HG02571 (cell line): Measurements from ENCODE around the gene LAD1.

ENCODE experiments used
- ATAC-seq: cut with Tn5 transposase; IDR thresholded peaks from one replicate; pipeline ENCODE4 v1.9.1; 2021; ENCODE audit warnings: mild to moderate bottlenecking, moderate library complexity; ENCODE audit not compliant: unreplicated experiment

Gene LAD1

DNA sequence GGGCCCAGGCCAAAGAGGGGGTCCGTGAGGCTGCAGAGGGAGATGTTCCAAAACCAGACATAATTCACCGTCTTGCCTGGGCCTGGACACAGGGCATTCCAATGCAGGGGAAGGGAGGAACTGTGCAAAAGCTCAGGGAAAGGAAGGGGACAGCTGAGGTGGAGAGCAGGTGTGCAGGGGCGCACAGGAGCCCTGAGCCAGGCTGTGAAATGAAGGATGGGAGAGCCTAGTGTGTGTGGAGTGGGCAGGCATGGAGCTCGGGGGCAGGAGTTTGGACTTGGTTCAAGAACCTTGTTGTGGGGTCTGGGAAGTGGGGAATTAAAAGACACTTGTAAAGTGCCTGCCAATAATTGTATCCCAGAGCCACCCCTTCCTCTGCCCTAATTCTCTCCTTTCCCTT lies 20.1 kb upstream of the LAD1 start:
- ATAC-seq: no peak

DNA sequence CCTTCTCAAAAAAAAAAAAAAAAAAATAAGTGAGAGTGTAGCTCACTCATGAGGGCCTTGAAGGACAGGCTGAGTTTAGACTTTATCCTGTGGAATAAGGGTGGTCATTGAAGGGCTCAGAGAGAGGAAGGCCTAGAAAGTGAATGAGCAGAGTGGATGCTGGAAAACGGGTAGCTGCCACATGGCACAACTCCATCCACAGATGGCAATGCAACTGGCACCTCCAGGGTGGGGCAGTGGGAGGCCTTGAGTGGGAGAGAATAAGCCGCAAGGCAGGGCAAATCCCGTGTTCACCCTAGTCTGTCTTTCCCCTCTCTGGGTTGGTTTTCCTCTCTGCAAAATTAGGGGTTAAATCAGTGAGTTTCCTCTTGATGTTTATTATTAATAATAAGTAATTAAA lies 19.3 kb upstream of the LAD1 start:
- ATAC-seq: no peak

DNA sequence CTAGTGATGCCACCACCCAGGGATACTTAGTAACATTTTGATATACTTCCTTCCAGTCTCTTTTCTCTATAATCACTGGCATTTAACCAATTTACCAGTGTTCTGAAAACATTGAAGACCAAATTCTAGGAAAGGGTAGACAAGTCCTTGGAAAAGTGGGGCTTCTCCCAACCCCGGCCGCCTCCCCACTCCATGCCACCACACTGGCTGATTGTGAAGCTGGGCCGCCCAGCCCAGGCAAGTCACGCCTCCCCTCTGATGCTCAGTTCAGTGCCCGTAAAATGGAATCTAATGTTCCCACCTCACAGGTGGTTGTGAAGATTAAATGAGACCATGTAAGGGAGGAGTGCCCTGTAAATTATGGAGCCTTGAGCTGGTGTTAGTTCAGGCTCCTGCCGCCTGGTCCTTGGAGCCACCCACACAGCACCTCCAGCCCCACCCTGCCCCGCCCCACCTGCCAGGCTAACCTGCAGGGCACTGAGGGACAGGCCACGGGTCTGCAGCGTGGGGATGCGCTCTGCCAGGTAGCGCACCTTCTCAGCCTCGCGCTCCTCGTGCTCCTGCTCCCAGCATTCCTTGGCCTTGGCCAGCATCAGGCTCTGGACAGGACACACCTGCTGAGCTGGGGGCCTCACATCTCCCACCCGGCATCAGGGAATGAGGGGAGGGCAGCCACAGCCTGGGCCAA lies 15.1 kb upstream of the LAD1 start:
- no peak for ATAC-seq

DNA sequence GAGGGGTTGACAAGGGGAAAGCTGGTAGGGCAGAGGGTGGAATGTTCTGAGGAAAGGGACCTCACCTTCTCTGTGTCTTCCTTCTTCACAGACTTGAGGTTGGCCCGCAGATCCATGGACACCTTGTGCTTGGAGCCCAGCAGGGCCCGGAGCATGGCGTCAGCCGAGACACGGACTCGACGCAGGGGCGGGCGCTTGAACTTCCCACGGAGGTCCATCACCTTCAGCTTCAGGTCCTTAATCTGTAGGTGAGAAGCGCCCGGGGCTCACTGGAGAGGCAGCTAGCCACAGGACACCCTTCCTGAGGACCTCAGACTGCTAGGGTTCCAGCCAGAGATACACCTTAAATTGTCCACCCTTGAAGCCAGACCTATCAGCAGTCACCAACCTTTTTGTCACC lies 12.2 kb upstream of the LAD1 start:
- ATAC-seq: no peak

DNA sequence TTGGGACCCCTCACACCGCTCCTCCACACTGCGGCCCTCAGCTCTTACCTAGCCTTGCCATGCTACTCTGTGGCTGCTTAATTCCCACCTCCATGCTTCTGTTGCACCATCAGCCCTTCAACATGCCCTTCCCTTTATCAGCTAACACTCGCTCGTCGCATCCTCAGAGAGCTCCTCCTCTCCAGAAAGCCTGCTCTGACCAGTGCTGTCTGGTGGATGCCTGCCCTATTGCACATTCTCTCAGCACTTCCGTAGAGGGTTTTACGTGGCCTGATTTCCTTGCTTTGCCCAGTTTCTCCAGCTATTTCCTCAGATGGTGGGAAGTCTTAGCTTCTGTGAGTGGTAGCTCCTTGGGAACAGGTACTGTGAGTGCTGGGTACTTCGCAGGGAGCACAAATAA lies 10.3 kb upstream of the LAD1 start:
- ATAC-seq: no peak

DNA sequence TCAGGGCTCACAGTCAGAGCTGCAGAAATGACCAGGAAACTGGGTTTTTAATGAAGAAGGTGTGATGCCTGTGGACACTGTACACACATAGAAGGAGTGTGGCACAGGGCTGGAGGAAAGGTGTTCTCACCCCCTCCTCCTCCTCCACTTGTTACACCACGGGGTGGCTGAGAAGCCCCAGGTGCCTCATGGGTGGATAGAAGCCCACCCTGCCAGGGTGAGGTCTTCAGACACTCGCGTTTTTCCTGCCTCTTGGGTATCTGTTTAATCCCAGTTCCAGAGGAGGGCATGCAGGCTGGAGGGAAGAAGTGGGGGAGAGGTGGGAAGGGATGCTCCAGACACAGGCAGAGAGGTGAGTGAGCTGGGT lies 9.7 kb upstream of the LAD1 start:
- ATAC-seq: no peak

DNA sequence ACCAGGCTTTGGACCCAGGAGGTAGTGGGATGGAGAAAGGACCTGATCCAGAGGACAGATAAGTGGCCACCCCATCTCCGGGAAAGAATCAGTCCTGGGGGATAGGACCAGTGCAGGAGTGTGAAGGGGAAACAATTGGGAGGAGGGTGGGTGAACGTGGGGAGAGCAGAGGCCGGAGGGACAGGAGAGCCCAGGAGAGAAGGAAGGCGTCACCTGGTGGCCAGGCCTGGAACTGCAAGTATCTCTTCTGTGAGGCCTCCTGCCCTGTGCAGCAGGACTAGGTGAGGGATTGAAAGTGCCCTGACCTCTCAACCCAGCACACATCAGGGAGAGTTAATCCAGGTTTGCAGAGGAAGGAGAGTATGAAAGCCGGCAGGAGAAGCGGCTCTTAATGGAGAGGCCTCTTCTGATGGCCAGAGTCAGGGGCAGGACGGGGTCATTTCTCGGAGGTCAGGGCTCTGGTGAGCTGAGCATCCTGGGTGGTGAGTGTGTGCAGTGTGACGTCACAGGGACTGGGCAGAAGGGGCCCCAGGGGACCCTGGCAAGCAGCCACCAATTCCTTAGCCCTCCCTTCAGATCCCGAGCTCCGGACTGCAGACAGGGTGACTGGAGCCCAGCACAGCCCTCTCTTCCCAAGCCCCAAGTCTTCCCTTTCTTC lies 9.2 kb upstream of the LAD1 start:
- no peak for ATAC-seq

DNA sequence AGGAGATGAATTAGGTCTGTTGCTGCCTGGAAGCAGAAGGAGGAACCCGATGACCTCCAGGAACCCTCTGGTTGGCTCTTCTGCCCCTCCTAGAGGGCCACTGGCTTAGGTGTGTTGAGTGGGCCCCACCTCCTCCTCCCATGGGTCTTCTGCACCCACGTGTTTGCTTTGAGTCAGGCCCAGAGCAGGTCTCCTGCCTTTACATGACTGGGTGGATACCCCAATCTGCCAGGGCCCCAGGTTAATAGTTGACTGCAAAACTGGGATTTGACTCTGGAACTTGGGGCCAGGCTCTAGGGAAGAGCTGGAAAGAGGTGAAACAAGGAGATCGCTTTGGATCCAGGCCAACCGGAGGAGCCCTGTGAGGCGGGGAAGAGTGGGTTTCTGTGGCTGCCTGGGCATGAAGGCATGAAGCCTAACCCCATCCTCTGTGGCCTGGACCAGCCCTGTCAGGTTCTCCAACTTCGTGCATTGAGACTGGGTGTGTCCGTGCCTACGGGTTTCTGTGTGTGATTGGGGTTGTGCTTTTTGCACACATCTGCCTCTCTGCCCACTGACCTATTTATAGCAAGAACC lies 7.8 kb upstream of the LAD1 start:
- ATAC-seq: no peak

DNA sequence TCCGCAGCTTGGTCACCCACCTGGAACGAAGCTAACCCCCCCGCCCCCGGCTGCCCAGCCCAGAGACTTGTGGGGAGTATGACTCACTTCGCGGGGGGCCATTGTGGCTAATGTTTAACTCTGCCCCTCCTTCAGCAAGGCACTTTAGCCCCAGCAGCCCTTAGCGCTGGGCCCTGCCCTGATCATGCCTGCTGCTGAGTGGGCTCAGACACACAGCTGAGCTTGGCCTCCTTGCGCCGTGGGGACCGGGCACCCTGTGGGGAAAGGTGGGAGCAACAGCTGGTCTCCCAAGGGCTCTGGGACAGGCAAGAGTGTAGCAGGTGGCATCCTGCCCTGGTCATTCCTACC lies 6.3 kb upstream of the LAD1 start:
- peak; percentile 40 for ATAC-seq

DNA sequence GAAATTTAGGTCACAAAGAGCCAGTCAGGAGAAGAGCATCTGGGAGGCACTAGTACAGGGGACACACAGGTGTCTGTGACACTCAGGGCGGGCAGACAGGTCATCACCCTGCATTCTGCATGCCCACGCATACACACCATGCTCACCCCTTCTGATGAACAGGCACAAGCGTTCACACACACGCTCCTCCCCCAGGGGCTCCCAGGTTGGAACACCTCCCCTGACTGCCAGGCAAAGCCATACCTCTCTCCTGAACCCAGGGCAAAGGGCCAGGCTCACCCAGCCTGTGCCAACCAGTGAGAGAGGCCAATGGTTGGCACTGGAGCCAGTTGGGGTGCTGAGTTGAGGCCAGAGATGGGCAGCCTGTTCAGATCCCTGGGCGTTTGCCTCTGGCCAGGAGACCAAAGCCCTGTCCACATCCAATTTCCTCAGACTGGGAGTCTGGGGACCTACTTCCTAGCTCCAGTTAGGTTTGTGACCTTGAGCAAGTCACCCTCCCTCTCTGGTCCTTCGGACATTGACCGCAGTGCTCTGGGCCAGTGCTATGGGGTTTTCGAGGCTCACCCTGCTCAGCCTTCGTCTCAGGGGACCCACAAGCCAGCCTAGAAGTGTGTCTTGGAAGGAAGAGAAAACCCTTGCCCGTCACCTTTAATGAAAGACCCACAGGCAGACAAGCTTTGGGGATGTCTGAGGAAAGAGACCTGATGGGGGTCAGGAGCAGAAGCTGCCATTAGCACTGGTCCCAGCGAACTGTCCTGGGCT lies 5.8 kb upstream of the LAD1 start:
- peak; percentile 13 for ATAC-seq

DNA sequence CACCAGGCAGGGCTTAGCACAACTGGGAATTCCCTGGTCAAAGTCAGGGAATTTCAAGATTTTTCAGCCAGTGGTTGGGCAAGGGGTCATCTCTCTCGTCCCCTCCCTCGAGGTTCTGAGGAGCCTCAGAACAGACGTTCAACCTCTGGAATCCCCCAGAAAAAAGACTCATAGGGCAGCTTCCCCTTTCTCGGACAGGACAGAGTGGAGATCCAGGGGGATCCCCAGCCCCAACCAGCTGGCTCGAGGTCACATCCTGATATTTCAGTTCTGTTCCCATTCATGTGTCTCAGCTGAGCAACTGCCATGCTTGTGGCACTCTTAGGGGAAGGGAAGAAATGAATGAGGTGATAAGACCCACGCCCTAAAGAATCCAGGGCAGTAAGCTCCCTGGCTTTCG lies 4.9 kb upstream of the LAD1 start:
- no peak for ATAC-seq

DNA sequence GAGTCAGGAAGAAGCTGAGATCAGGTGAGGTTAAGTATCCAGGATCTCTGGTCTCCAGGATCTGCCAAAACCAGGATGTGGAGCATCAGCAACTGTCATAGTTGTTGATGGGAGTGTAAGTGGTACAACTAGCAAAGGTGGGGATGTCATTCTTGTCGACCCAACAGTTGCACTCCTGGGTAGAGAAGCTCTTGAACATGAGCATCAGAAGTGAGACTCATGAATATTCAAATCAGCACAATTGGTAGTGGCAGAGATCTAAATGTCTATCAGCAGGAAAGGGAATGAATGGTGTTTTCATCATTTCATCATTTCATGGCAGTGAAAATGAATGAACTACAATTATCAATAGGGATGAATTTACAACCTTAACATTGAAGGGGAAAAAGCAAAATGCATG lies 4.2 kb upstream of the LAD1 start:
- ATAC-seq: no peak

DNA sequence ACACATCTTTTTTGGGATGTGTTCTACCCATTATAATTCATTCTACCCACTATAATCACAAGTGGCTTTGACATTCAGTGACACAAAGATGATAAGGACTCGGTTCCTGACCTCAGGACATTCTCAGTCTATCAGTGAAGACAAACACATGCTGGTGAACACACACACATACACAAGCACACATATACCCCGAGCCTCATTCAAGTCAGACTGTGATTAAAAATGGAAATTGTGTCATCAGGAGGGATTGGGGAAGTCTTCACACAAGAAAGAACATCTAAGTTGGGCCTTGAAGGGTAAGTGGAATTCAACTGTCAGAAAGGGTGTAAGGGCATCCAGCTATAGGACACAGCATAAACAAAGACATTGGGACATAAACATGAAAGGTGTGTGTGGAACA lies 2.6 kb upstream of the LAD1 start:
- no peak for ATAC-seq

DNA sequence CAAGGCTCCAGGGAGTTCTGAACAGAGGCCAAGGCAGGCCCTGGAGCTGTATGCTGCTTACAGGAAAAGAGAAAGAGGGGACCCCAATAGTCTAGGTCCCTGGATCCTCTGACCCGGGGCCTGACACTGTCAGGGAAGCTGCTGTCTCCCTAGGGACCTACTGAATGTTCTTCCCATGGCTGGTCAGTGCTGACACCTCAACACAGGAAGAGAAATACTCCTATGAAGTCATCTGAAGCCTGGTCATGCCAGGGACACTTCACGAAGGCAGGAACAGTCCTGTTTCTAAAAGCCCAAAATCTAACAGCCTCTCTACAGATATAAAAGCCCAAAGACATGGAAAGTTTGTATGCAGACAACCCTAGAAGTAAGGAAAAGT lies 1.7 kb upstream of the LAD1 start:
- no peak for ATAC-seq

DNA sequence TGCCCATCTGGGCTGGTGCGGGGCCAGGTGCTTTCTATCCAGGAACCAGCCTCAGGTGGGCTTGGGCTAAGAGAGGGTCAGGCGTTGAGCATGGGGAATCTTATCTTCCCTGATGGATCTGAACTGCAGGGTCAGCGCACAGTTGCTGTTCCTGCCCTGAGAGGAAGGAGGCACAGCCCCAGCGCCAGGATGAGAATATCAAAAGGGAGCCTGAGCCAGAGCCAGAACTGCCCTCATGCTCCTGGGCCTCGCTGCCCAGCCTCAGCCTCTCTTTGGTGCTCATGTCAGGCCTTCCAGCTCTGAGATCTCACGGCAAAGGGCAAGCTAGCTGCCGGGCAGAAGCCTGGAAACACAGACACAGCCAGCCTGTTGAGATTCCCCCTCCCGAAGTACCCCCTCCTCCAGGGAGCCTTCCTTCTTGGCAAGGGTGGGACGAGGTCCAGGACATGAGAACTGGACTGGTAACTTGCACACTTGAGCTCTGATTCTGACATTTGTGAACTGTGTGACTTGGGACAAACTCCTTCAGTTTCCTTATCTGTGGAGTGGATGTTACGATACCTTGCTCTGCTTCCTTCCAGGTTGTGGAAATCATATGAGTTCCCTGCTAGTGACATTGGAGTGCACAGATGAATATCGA lies 1.2 kb upstream of the LAD1 start:
- no peak for ATAC-seq

DNA sequence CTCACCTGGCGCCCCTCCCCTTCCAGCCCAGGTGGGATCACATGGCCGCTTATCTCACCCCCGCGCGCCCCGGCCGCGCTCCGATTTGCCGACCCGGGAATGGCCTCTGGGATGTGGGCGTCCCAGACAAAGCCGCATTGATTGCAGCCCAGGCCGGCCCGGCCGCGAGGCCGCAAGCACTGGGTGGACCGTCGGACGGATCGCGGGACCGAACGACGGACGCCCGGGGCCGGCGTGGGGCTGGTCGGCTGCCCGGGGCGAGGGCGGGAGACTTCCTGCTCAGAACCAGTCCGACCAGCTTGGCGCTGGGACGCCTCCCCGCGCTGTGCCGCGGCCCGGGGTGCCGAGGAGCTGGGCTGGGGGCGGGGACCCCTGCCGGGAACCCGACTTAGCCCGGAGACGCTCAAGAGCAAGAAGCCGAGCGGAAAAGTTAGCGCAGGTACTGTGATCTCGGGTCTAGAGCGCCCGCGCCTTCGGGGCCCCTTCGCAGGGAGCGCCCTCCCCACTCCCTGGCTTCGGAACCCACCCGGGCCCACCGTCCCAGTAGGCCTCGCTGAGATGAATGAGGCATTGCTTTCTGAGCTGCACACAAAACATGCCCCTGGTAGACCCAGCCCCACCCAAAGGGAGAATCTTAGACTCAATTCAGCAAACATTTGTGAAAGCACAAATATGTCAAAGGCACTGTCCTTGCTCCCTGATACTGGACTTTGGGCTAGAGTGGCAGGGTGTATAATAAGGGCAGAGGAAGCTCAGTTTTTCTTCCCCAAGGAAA lies 415 bp upstream of the LAD1 start:
- no peak for ATAC-seq

DNA sequence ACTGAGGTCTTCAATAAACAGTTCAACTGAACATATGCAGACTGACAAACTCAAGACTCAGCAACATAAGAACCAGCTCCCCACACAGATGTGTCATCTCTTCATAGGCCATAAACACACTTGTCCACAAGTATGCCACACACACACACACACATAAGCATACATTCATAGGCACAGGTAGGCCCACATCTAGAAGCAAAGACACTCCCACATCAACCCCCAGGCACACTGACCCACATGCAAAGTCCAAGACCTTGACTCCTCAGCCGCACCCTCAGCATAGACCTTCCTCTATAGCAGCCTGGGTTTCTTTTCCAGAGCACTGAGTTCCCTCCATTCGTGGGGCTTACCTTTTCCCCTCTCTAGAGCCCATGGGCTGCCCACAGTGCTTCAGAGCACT lies 1.4 kb downstream of the LAD1 start:
- no peak for ATAC-seq

DNA sequence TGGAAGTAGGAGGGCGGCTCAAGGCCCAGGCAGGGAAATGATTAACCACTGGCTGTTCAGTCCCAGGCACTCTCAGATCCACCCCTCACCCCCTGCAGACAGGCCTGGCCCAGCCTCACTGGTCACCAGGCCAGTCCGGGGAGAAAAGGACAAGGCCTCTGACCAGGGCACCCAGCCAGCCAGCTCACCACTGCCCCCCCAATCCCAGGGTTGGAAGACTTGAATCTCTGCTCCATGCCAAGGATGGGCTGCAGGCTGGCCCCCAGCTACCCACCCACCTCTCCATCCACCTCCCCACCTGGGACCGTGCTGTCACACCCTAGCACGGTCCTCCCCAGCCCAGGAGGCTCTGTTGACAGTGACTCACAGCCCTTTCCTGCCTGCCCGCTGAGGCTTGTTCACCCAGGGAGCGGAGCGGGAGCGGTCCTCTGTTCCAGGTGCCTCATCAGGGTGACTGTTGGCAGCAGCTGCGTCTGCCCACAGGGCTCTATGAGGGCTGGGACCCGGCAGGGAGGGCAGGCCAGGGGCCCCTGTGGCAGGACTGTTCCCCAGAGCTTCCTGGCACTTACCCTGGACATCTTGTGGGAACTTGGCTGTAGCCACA lies 2.2 kb downstream of the LAD1 start:
- ATAC-seq: no peak

DNA sequence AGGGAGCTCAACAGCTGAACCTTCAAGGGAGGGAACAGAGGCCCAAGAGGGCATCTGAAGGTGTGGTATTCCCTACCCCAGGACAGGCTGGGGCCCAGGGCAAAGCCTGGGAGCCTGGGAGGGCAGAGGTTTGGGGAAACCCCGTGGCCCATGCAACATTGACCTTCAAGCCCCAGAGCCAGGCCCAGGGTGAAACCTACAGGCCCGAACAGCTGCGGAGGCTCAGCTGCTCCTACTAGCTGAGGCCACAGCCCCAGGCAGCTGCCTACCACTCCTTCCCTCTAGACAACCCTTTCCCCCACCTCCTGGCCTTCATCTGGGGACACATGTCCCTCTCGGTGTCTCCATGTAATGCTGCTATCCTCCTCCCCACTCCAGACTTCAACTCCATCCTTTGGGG lies 3.2 kb downstream of the LAD1 start:
- no peak for ATAC-seq

DNA sequence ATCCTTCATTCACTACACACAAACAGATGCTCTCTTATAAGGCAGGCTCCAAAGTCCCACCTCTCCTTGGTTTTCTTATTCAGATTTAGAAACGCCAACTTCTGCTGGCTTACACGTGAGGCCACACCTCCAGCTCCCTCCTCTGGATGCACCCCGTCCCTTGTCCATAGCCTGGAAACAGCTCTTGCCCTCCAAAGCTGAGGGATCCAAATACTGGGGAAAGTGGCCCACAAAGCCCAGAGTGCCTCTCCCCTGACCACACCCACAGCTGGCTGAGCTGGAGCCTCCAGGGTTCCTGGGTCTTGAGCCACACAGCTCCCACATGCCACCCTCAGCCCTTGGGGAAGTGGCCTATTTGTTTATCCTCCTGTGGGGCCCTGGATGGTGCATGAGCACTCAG lies 4.5 kb downstream of the LAD1 start:
- ATAC-seq: no peak

DNA sequence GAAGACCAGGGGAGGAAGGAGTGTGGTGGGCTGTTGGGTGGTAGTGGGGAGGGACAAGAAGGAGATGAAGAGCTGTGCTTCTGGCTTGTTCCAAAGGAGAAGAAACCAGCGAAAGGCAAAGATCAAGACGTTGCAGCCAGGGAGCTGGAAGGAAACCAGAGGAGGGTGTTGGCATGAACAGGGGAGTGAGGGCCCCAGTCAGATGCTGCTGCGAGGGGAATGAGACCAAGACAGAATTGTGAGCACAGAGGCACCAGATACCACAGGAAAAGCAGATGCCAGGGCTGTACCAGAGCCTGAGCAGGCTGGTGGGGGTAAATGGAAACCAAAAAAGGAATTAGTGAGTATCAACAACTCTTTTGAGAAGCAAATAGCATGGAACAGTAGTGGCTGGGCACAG lies 6.0 kb downstream of the LAD1 start:
- no peak for ATAC-seq
